Measurements from ENCODE around the gene SNAPC1.

DNA sequence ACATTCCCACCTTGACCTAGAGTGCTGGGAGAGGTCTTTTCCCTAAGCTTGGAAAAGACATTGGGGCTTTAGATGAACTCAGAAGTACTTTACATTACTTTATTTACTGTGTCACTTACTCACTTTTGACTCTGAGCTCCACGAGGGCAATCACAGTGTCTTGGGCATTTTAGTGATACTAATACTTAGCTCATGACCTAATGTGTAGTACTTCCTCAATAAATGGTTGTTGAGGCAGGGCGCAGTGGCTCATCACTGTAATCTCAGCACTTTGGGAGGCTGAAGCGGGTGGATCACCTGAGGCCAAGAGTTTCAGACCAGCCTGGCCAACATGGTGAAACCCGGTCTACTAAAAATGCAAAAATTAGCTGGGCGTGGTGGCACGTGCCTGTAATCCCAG is 19.8 kb upstream of the SNAPC1 start:
- TF ChIP-seq, protein P1, sequence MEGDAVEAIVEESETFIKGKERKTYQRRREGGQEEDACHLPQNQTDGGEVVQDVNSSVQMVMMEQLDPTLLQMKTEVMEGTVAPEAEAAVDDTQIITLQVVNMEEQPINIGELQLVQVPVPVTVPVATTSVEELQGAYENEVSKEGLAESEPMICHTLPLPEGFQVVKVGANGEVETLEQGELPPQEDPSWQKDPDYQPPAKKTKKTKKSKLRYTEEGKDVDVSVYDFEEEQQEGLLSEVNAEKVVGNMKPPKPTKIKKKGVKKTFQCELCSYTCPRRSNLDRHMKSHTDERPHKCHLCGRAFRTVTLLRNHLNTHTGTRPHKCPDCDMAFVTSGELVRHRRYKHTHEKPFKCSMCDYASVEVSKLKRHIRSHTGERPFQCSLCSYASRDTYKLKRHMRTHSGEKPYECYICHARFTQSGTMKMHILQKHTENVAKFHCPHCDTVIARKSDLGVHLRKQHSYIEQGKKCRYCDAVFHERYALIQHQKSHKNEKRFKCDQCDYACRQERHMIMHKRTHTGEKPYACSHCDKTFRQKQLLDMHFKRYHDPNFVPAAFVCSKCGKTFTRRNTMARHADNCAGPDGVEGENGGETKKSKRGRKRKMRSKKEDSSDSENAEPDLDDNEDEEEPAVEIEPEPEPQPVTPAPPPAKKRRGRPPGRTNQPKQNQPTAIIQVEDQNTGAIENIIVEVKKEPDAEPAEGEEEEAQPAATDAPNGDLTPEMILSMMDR (conservative IDR thresholded peaks at IDR 0.05 in 1 of 2, IDR thresholded peaks at IDR 0.05 in 1 of 2; ENCODE audit: low read depth in 1 of 2, low read length in 2 of 2): no peak
- TF ChIP-seq EZH2 (IDR thresholded peaks at IDR 0.05; ENCODE audit: low read length, missing control alignments): no peak

All from fibroblast of lung (primary cell).